Tibial nerve (tissue), 4 donors: Measurements from ENCODE around the gene CDC25B. TPM values are rescaled to one million over a fixed set of nuclear protein-coding genes. Genes with fewer than 3 reads are reported as not detected.
A peak's percentile ranks its signal among the peaks of the same experiment; 100 is the strongest.

Experiments used
- DNase-seq, 2 donors: peaks; one replicate each; pipeline ENCODE4 v3.0.0-alpha.2; 2019; ENCODE audit warnings: low spot score in 2 of 2
- H3K27ac ChIP-seq, 4 donors: fragments of 200-600 bp; sonication (generic) in 3 of 4; one replicate each; pipeline ENCODE4 v1.5.1; 2017 to 2019; ENCODE audit warnings: mild to moderate bottlenecking in 1 of 4
- H3K27me3 ChIP-seq, 2 donors: fragments of 200-600 bp; sonication (generic) in 1 of 2; one replicate each; pipeline versions ENCODE4 v1.5.1 to v1.6.0; 2017 to 2019
- H3K36me3 ChIP-seq, 3 donors: fragments of 200-600 bp; sonication (generic); one replicate each; pipeline ENCODE4 v1.5.1; 2018 to 2019
- H3K4me1 ChIP-seq, 4 donors: fragments of 200-600 bp; sonication (generic) in 3 of 4; one replicate each; pipeline ENCODE4 v1.5.1; 2017 to 2019
- H3K4me3 ChIP-seq, 4 donors: fragments of 200-600 bp; sonication (generic) in 3 of 4; one replicate each; pipeline ENCODE4 v1.5.1; 2017 to 2019; ENCODE audit warnings: mild to moderate bottlenecking in 1 of 4, moderate library complexity in 1 of 4
- H3K9me3 ChIP-seq, 4 donors: fragments of 200-600 bp; sonication (generic) in 3 of 4; one replicate each; pipeline ENCODE4 v1.5.1; 2017 to 2019
- CTCF ChIP-seq, 5 experiments: fragments of 200-600 bp in 3 of 5; fragments of 450-650 bp in 2 of 5; sonication (generic) in 3 of 5; IDR thresholded peaks; one replicate each; pipeline ENCODE4 v1.5.1; 2016 to 2019; ENCODE audit warnings: antibody characterized with exemption in 5 of 5, mild to moderate bottlenecking in 3 of 5, moderate library complexity in 2 of 5
- EP300 ChIP-seq, 2 donors: sonication (generic); formaldehyde crosslinking; IDR thresholded peaks; one replicate each; pipeline ENCODE4 v1.6.1; 2017; ENCODE audit warnings: antibody characterized with exemption in 2 of 2, mild to moderate bottlenecking in 1 of 2
- POLR2A ChIP-seq, 2 donors: fragments of 450-650 bp; IDR thresholded peaks; one replicate each; pipeline ENCODE4 v1.6.1; 2017; ENCODE audit warnings: antibody characterized with exemption in 2 of 2, mild to moderate bottlenecking in 2 of 2, moderate library complexity in 2 of 2
- WGBS, 2 donors: methylation state at CpG; one replicate each; pipeline ENCODE4 v1.1.5; 2018; 5-methylcytosine and 5-hydroxymethylcytosine counted together
- total RNA-seq, 4 donors: library from RNA; depleted of rRNA; stranded (reverse); fragments of >200 nt; gene quantifications; one replicate each; pipeline ENCODE4 v1.1.0, GENCODE V29; 2016

CDC25B gene
- total RNA-seq: 10 to 100 TPM; 33.0 to 65.4 (median 43.9) TPM

DNA sequence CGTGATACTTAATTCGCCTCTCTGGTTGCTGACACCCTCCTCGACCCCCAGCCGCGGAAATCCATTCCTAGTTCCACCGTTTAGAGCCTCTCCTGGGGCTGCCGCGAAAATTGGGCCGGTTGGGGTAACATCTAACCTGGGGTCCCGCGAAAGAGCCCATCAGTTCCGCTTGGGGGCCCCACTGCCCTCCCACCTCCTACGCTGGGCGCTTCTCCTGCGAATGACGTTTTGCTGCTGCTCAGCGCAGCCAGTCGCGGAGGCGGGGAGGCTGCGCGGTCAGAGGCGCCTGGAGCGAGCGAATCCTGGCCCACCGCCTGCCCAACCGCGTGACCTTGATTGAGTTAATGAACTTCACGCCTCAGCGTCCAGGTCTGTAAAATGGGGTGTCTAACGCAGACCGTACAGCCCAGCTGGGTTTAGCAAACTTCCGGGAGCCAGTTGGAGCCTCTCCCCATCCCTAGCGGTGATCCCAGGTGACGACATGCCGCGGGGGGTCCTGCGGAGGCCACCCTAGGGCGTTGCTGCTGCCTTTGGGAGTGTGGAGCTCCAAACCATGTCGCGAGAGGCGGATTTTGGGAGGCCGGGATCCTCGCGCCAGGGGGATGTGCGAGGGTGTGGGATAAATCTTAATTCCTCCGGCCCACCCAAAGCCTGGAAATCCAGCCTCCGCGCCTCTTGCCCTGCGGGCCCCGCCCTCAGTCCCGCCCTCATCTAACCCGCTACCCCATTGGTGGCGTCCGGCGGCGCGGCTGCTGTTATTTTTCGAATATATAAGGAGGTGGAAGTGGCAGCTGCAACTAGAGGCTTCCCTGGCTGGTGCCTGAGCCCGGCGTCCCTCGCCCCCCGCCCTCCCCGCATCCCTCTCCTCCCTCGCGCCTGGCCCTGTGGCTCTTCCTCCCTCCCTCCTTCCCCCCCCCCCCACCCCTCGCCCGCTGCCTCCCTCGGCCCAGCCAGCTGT lies at the start of gene CDC25B:
CDC25B (plus strand) TSS at position 800 of the 958 bp plus-strand sequence. CDS start 222 bp downstream, outside the sequence.
- H3K27ac ChIP-seq: peak within 1 kb of the TSS; percentile 91 to 98 (median 96)
- peaks cover 0 to 21% (median 3%) of the 10 kb centered on the region in 3 donors for H3K36me3 ChIP-seq
- 1% methylated on average over 44 to 62 of the region's 69 CpGs for WGBS, 2 donors
- TF ChIP-seq EP300 (IDR thresholded peaks at IDR 0.05) (peak; percentile 30 to 92), CTCF (IDR thresholded peaks at IDR 0.05) (peak; percentile 28 to 96 (median 54)), POLR2A (IDR thresholded peaks at IDR 0.05) (peak in 1 of 2 donors; percentile 78)
- peaks cover 0 to 51% (median 26%) of the 10 kb centered on the region in 4 donors for H3K4me1 ChIP-seq
- DNase-seq: peak; percentile 96
- H3K9me3 ChIP-seq: no peaks in the 10 kb centered on the region
- H3K4me3 ChIP-seq: peak within 1 kb of the TSS; percentile 46 to 67 (median 55)
- H3K27me3 ChIP-seq: no peaks in the 10 kb centered on the region

DNA sequence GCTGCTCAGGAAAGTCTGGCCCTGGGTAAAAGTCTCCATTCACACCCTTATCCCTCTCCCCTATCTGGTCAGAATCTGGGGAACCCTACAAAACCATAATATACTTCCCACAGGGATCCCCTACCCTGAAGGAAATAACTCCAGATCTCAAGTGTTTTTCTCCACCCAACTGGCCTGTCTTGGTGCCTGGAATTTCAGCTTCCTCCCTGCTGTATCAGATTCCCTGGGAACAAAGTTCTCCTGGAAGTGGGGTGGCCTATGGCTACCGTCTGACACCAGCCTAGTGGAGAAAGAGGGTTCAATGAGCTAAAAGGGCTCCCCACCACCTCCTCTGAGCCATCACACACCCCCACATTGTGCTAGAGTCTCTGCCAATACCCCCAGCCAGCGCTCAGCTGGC lies 48.6 kb upstream of the CDC25B start:
- 79% methylated on average over 2 of the region's 2 CpGs for WGBS, 2 donors
- Histone ChIP-seq H3K36me3 (peaks cover 0 to 58% (median 0%) of the 10 kb centered on the region in 3 donors), H3K27me3 (peaks cover 0 to 19% of the 10 kb centered on the region in 2 donors), H3K27ac (no peak overlapping the region), H3K4me1 (peaks cover 0 to 35% (median 0%) of the 10 kb centered on the region in 4 donors), H3K9me3 (no peaks in the 10 kb centered on the region), H3K4me3 (no peak overlapping the region)
- no peak for DNase-seq
- TF ChIP-seq CTCF (IDR thresholded peaks at IDR 0.05): no peak
- TF ChIP-seq EP300 (IDR thresholded peaks at IDR 0.05): no peak
- no peak for TF ChIP-seq POLR2A (IDR thresholded peaks at IDR 0.05)

- no peaks in the 10 kb centered on the region for H3K9me3 ChIP-seq
- H3K27ac ChIP-seq: no peak overlapping the region
- 81 to 96% methylated on average over 12 to 14 of the region's 16 CpGs for WGBS, 2 donors
- TF ChIP-seq POLR2A (IDR thresholded peaks at IDR 0.05) (no peak), EP300 (IDR thresholded peaks at IDR 0.05) (no peak), CTCF (IDR thresholded peaks at IDR 0.05) (no peak)
- no peak for DNase-seq
- H3K4me1 ChIP-seq: peaks cover 0 to 41% (median 0%) of the 10 kb centered on the region in 4 donors
- no peak overlapping the region for H3K4me3 ChIP-seq
- peaks cover 0 to 58% (median 0%) of the 10 kb centered on the region in 3 donors for H3K36me3 ChIP-seq
- H3K27me3 ChIP-seq: peaks cover 0 to 19% of the 10 kb centered on the region in 2 donors
Measured at GRCh38 chr20:3748073-3748472, 48.0 kb upstream of the CDC25B start.

GRCh38 chr20:3749087-3749688 lies 46.9 kb upstream of the CDC25B start:
- Histone ChIP-seq H3K36me3 (peaks cover 0 to 58% (median 0%) of the 10 kb centered on the region in 3 donors), H3K4me1 (peaks cover 0 to 51% (median 5%) of the 10 kb centered on the region in 4 donors), H3K27me3 (peaks cover 0 to 19% of the 10 kb centered on the region in 2 donors), H3K9me3 (no peaks in the 10 kb centered on the region), H3K27ac (no peak overlapping the region), H3K4me3 (peak overlapping the region in 1 of 4 donors; percentile 27)
- TF ChIP-seq EP300 (IDR thresholded peaks at IDR 0.05): no peak
- DNase-seq: no peak
- WGBS, 2 donors: 66 to 81% methylated on average over 21 to 23 of the region's 24 CpGs

GRCh38 chr20:3749689-3750531 lies 46.2 kb upstream of the CDC25B start:
- no peaks in the 10 kb centered on the region for H3K9me3 ChIP-seq
- peaks cover 0 to 54% (median 5%) of the 10 kb centered on the region in 4 donors for H3K4me1 ChIP-seq
- H3K27me3 ChIP-seq: peaks cover 0 to 15% of the 10 kb centered on the region in 2 donors
- no peak for TF ChIP-seq EP300 (IDR thresholded peaks at IDR 0.05)
- peak; percentile 44 to 76 (median 73) for TF ChIP-seq CTCF (IDR thresholded peaks at IDR 0.05)
- no peak overlapping the region for H3K27ac ChIP-seq
- no peak for DNase-seq
- 56 to 69% methylated on average over 27 to 53 of the region's 72 CpGs for WGBS, 2 donors
- peaks cover 0 to 65% (median 0%) of the 10 kb centered on the region in 3 donors for H3K36me3 ChIP-seq
- peak overlapping the region in 1 of 4 donors; percentile 27 for H3K4me3 ChIP-seq
